Endothelial cell of umbilical vein (primary cell): ENCODE measurements around the gene ARGLU1. TPM values are rescaled to one million over a fixed set of nuclear protein-coding genes. Genes with fewer than 3 reads are reported as not detected.
A peak's percentile ranks its signal among the peaks of the same experiment; 100 is the strongest.

ENCODE experiments used
- BruUV-seq: library from RNA; stranded (reverse); fragments of 400-500 nt; replicated peaks from 2 replicates; lab custom pipeline; 2021; lab: Mats Ljungman, UMichigan
- CTCF ChIA-PET: fragments of 300-600, 350-600 bp; sonication (Branson Sonifier 250); formaldehyde crosslinking; loops from one replicate; lab custom pipeline; 2021; ENCODE audit warnings: antibody characterized with exemption, inconsistent platforms; lab: Charles Lee
- POLR2A ChIA-PET: fragments of 300-600, 350-600 bp; sonication (Branson Sonifier 250); formaldehyde crosslinking; loops from one replicate; lab custom pipeline; 2021; ENCODE audit warnings: antibody characterized with exemption, inconsistent platforms; lab: Charles Lee
- DNase-seq: peaks from one replicate; pipeline ENCODE4 v3.0.0-alpha.2; 2011; ENCODE audit warnings: low read depth, low spot score
- FAIRE-seq: peaks from 2 replicates; lab custom pipeline; 2011; peaks lifted over from hg19 to GRCh38; lab: Jason Lieb, UNC
- H2AFZ ChIP-seq: 2 replicates; pipeline ENCODE4 v1.6.0; 2012; ENCODE audit warnings: low read depth, low read length, control low read depth, inconsistent platforms
- H3K27ac ChIP-seq: 2 replicates; pipeline ENCODE4 v1.5.1; 2011; ENCODE audit warnings: low read depth, mild to moderate bottlenecking, control low read depth, low read length, moderate library complexity; ENCODE audit not compliant: insufficient read depth
- H3K27me3 ChIP-seq, 2 experiments: 2 replicates each; pipeline versions ENCODE4 v1.6.0 to v1.6.1; 2011; ENCODE audit warnings: low read length in 2 of 2, mixed read lengths in 1 of 2; ENCODE audit not compliant: control insufficient read depth in 2 of 2, insufficient read depth in 2 of 2
- H3K36me3 ChIP-seq, 2 experiments: 2 replicates in 1 of 2; 3 replicates in 1 of 2; pipeline ENCODE4 v1.5.1; 2011; ENCODE audit warnings: low read length in 2 of 2, mild to moderate bottlenecking in 1 of 2, moderate library complexity in 1 of 2; ENCODE audit not compliant: control insufficient read depth in 2 of 2, insufficient read depth in 2 of 2; ENCODE audit errors: extremely low read depth in 1 of 2
- H3K4me1 ChIP-seq: 3 replicates; pipeline ENCODE4 v1.5.1; 2011; ENCODE audit warnings: mild to moderate bottlenecking, low read length; ENCODE audit not compliant: control insufficient read depth, insufficient read depth; ENCODE audit errors: extremely low read depth
- H3K4me2 ChIP-seq: 2 replicates; pipeline ENCODE4 v1.6.1; 2011; ENCODE audit warnings: low read length, control low read depth, mixed read lengths; ENCODE audit not compliant: insufficient read depth
- H3K4me3 ChIP-seq, 3 experiments: fragments of 200-600 bp in 1 of 3; sonication (generic), shearing (Covaris generic) in 1 of 3; replicated peaks in 1 of 3; 2 replicates each; pipeline ENCODE4 v1.5.1; 2011 to 2016; ENCODE audit warnings: control low read depth in 3 of 3, low read length in 3 of 3, mild to moderate bottlenecking in 2 of 3, inconsistent platforms in 1 of 3, low read depth in 1 of 3, moderate library complexity in 1 of 3; ENCODE audit not compliant: insufficient read depth in 1 of 3
- H3K79me2 ChIP-seq: 2 replicates; pipeline ENCODE4 v1.6.0; 2012; ENCODE audit warnings: low read length, inconsistent platforms; ENCODE audit not compliant: control insufficient read depth, insufficient read depth
- H3K9ac ChIP-seq: replicated peaks from 2 replicates; pipeline ENCODE3; 2011; ENCODE audit warnings: low read length, control low read depth; ENCODE audit not compliant: insufficient read depth; ENCODE audit errors: extremely low read depth
- H3K9me1 ChIP-seq: replicated peaks from 3 replicates; pipeline ENCODE4 v1.6.0; 2011; ENCODE audit warnings: mild to moderate bottlenecking, low read length; ENCODE audit not compliant: control insufficient read depth, insufficient read depth; ENCODE audit errors: extremely low read depth
- H3K9me3 ChIP-seq: replicated peaks from 2 replicates; pipeline ENCODE4 v1.5.1; 2012; ENCODE audit warnings: low read length, inconsistent platforms; ENCODE audit not compliant: control insufficient read depth, insufficient read depth
- H4K20me1 ChIP-seq: replicated peaks from 2 replicates; pipeline ENCODE3; 2011; ENCODE audit warnings: mild to moderate bottlenecking, low read length; ENCODE audit not compliant: control insufficient read depth, insufficient read depth; ENCODE audit errors: extremely low read depth
- CTCF ChIP-seq, 2 donors: IDR thresholded peaks; 1 replicate in 1 of 2; 2 replicates in 1 of 2; pipeline ENCODE4 v1.5.1; 2011; ENCODE audit warnings: low read length in 2 of 2, mild to moderate bottlenecking in 2 of 2, moderate library complexity in 2 of 2, control low read depth in 1 of 2, inconsistent platforms in 1 of 2, low read depth in 1 of 2; ENCODE audit not compliant: insufficient read depth in 1 of 2; ENCODE audit errors: extremely low read depth in 1 of 2
- EZH2 ChIP-seq: IDR thresholded peaks from 2 replicates; pipeline ENCODE4 v1.6.1; 2012; ENCODE audit warnings: borderline replicate concordance, low read depth, mild to moderate bottlenecking, moderate library complexity, low read length, inconsistent platforms; ENCODE audit not compliant: severe bottlenecking
- FOS ChIP-seq: IDR thresholded peaks from 2 replicates; pipeline ENCODE4 v1.6.1; 2011; ENCODE audit warnings: mild to moderate bottlenecking, low read length, moderate library complexity, borderline replicate concordance; ENCODE audit not compliant: insufficient read depth
- GATA2 ChIP-seq: IDR thresholded peaks from 2 replicates; pipeline ENCODE4 v1.7.0; 2011; ENCODE audit warnings: low read depth, mild to moderate bottlenecking, moderate library complexity, mixed read lengths, low read length; ENCODE audit not compliant: insufficient read length, insufficient read depth
- JUN ChIP-seq: IDR thresholded peaks from 2 replicates; pipeline ENCODE4 v1.6.1; 2011; ENCODE audit warnings: borderline replicate concordance, low read depth; ENCODE audit not compliant: insufficient read length, insufficient read depth
- MYC ChIP-seq: IDR thresholded peaks from one replicate; pipeline ENCODE4 v1.6.1; 2011; ENCODE audit warnings: mild to moderate bottlenecking, low read depth, low read length
- POLR2A ChIP-seq: IDR thresholded peaks from 2 replicates; pipeline ENCODE4 v1.6.1; 2012; ENCODE audit warnings: low read depth, mild to moderate bottlenecking, control low read depth, low read length
- POLR2AphosphoS5 ChIP-seq: IDR thresholded peaks from 2 replicates; pipeline ENCODE4 v1.6.1; 2012; ENCODE audit warnings: low read depth, mild to moderate bottlenecking, control low read depth, low read length, moderate library complexity; ENCODE audit not compliant: insufficient read depth
- dilution Hi-C: fragments of 300-500 bp; cut with MboI; formaldehyde crosslinking; loops from one replicate; pipeline ENCODE4 v1.15.0; 2019; ENCODE audit warnings: low sequenced_read_pairs; ENCODE audit not compliant: extremely low pct_ligation_motif_present
- intact Hi-C: fragments of 100-400 bp; cut with micrococcal nuclease; formaldehyde crosslinking; loops from one replicate; pipeline ENCODE4 v1.10.0; 2022
- polyA plus RNA-seq, 4 experiments: library from polyadenylated mRNA; depleted of rRNA in 3 of 4; stranded (reverse) in 3 of 4; unstranded in 1 of 4; fragments of >200 nt; gene quantifications; 2 replicates each; pipeline versions ENCODE4 v1.2.1 to v1.2.3, GENCODE V29; 2011 to 2012; ENCODE audit warnings: missing spikeins in 1 of 4
- total RNA-seq: library from RNA; stranded (reverse); gene quantifications from 2 replicates; pipeline ENCODE4 v1.2.3, GENCODE V29; 2021
- TF ChIP-seq, protein P1 (sequence below): IDR thresholded peaks from 2 replicates; pipeline ENCODE4 v1.6.1; 2011; ENCODE audit not compliant: insufficient read depth, insufficient read length

ARGLU1 gene
- total and polyA plus RNA-seq, 2 donors (not counting 3 experiments of a cell fraction or from before 2014, with no cell fraction given): 44.4 to 111 TPM

- Histone ChIP-seq H3K4me2 (peak overlapping the region; percentile 44), H3K4me3 (no peak overlapping the region), H3K9ac (no peak overlapping the region), H3K36me3 (peaks cover 0 to 11% of the 10 kb centered on the region in 2 experiments), H3K4me1 (peaks cover 11% of the 10 kb centered on the region), H3K9me1 (no peaks in the 10 kb centered on the region), H3K27ac (no peak overlapping the region), H3K27me3 (no peaks in the 10 kb centered on the region), H3K9me3 (no peaks in the 10 kb centered on the region), H3K79me2 (peaks cover 15% of the 10 kb centered on the region), H2AFZ (peak overlapping the region; percentile 15), H4K20me1 (no peaks in the 10 kb centered on the region)
- BruUV-seq: no TSS peak
- CTCF ChIA-PET: interaction anchor here (1.0 to 1.5 kb wide), 6 partner anchors 10 to 429 kb away, joined by 3 to 6 read pairs (median 3); partner anchors contain the start of gene EFNB2
- no peak for TF ChIP-seq POLR2AphosphoS5
- TF ChIP-seq FOS: peak; percentile 41
- TF ChIP-seq JUN: peak; percentile 42
- intact Hi-C loops (no loop called here), dilution Hi-C loops (no loop called here)
- DNase-seq (peak; percentile 81), FAIRE-seq (no peak)
- POLR2A ChIA-PET: no interaction called here
Observed at GRCh38 chr13:106513025-106513983, 54.6 kb downstream of the ARGLU1 start.

- no peaks in the 10 kb centered on the region for H3K27me3 ChIP-seq
- TF ChIP-seq POLR2A (no peak), GATA2 (no peak), EZH2 (no peak), MYC (no peak), FOS (no peak), CTCF (IDR thresholded peaks at IDR 0.05; ENCODE audit: extremely low read depth in 1 of 2, insufficient read depth in 1 of 2, low read depth in 1 of 2, low read length in 2 of 2) (no peak)
- TF ChIP-seq, protein P1, sequence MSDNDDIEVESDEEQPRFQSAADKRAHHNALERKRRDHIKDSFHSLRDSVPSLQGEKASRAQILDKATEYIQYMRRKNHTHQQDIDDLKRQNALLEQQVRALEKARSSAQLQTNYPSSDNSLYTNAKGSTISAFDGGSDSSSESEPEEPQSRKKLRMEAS: no peak
- no peaks in the 10 kb centered on the region for H3K9me3 ChIP-seq
- H3K4me1 ChIP-seq: peaks cover 14% of the 10 kb centered on the region
- dilution Hi-C loops: no loop called here
- ChIA-PET POLR2A (no interaction called here), CTCF (interaction anchor here (0.6 to 1.3 kb wide), 4 partner anchors 9 to 159 kb away, joined by 3 to 4 read pairs (median 3); no protein-coding TSS in a partner anchor)
- no peak overlapping the region for H2AFZ ChIP-seq
- H3K79me2 ChIP-seq: peaks cover 7% of the 10 kb centered on the region
- H3K36me3 ChIP-seq: peaks cover 7 to 17% of the 10 kb centered on the region in 2 experiments
- H3K4me3 ChIP-seq: no peak overlapping the region
- DNase-seq (no peak), FAIRE-seq (no peak)
- no peaks in the 10 kb centered on the region for H4K20me1 ChIP-seq
- H3K9ac ChIP-seq: no peak overlapping the region
- no peak overlapping the region for H3K27ac ChIP-seq
- H3K9me1 ChIP-seq: no peaks in the 10 kb centered on the region
- no peak overlapping the region for H3K4me2 ChIP-seq
- intact Hi-C loops: no loop called here
- BruUV-seq: no TSS peak
Observed at GRCh38 chr13:106507560-106508274, 60.2 kb downstream of the ARGLU1 start.
